ENCODE results near the gene IQSEC1. TPM values are rescaled to one million over a fixed set of nuclear protein-coding genes. Genes with fewer than 3 reads are reported as not detected.

The IQSEC1 gene
- total RNA-seq, 1 donor from 2014 or later: 211 TPM

- DNase-seq: no peak
- TF ChIP-seq, protein P1, sequence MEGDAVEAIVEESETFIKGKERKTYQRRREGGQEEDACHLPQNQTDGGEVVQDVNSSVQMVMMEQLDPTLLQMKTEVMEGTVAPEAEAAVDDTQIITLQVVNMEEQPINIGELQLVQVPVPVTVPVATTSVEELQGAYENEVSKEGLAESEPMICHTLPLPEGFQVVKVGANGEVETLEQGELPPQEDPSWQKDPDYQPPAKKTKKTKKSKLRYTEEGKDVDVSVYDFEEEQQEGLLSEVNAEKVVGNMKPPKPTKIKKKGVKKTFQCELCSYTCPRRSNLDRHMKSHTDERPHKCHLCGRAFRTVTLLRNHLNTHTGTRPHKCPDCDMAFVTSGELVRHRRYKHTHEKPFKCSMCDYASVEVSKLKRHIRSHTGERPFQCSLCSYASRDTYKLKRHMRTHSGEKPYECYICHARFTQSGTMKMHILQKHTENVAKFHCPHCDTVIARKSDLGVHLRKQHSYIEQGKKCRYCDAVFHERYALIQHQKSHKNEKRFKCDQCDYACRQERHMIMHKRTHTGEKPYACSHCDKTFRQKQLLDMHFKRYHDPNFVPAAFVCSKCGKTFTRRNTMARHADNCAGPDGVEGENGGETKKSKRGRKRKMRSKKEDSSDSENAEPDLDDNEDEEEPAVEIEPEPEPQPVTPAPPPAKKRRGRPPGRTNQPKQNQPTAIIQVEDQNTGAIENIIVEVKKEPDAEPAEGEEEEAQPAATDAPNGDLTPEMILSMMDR (IDR thresholded peaks at IDR 0.05; ENCODE audit: partially characterized antibody, unreplicated experiment): no peak
- peak overlapping the region; percentile 72 for H3K27ac Mint-ChIP-seq (ENCODE audit: unreplicated experiment)
- H3K27me3 Mint-ChIP-seq (ENCODE audit: unreplicated experiment): peaks cover 15% of the 10 kb centered on the region
- peaks cover 20% of the 10 kb centered on the region for H3K9me3 Mint-ChIP-seq (ENCODE audit: unreplicated experiment)
- no peaks in the 10 kb centered on the region for H3K36me3 Mint-ChIP-seq (ENCODE audit: unreplicated experiment)
- peak overlapping the region; percentile 80 for H3K4me3 Mint-ChIP-seq (ENCODE audit: unreplicated experiment)
- H3K4me1 Mint-ChIP-seq (ENCODE audit: low read depth, unreplicated experiment): peaks cover 72% of the 10 kb centered on the region
Observed at GRCh38 chr3:13011573-13012220, 61.5 kb downstream of the IQSEC1 start.

DNA sequence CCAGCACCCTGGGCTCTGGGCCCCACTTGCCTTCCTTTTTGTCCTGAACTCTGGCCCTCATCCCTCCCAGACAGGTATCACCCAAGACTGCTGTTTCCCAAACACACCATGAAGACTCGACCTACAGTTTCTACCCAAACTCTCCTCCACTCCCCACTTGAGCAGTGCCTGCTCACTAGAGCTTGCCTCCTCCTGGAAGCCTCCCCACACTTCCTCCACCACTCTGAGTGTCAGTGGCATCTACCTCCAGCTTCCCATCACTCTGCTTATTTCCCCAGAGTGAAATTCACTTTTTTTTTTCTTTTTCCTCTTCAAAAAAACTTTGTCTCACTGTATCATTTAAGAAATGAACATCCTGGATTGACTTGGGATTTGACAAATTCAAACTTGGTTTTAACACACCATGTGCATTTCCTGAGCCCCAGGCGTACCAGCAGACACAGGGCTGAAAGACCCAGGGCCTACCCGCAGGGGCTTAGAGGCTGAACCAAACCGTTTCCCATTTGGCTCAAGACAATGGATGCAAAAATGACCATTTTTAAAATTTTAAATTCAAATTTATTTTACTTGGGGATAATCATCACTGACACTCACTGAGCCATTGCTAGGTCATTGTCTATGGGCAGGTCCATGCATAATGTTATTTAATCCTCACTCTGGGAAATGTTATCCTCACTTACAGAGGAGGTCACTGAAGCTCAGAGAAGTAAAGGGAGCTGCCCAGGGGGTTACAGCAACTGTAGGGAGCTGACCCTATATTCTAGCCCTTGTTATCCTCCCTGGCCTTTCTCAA lies 62.3 kb downstream of the IQSEC1 start:
- DNase-seq: no peak
- Mint-ChIP-seq H3K4me1 (ENCODE audit: low read depth, unreplicated experiment) (peaks cover 68% of the 10 kb centered on the region), H3K4me3 (ENCODE audit: unreplicated experiment) (peak overlapping the region; percentile 80), H3K9me3 (ENCODE audit: unreplicated experiment) (peaks cover 15% of the 10 kb centered on the region), H3K27ac (ENCODE audit: unreplicated experiment) (peak overlapping the region; percentile 71), H3K27me3 (ENCODE audit: unreplicated experiment) (peaks cover 8% of the 10 kb centered on the region), H3K36me3 (ENCODE audit: unreplicated experiment) (no peaks in the 10 kb centered on the region)
- TF ChIP-seq, protein P1 (IDR thresholded peaks at IDR 0.05; ENCODE audit: partially characterized antibody, unreplicated experiment): no peak

DNA sequence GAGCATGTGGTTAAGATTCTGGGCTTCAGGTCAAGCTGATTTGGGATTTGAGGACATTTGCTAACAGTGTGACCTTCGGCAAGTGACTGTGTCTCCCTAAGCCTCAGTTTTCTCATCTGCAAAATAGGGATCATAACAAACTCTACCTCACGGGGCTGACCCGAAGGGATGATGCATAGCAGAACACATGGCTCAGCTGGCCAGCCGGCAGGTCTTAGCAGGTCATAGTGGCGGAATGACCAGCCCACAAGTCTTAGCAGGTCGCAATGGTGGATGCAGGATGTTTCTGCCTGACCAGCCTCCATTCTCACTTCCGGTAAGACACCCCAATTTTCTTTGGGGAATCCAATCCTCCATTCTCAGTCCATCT lies 63.3 kb downstream of the IQSEC1 start:
- H3K4me3 Mint-ChIP-seq (ENCODE audit: unreplicated experiment): peak overlapping the region; percentile 38
- H3K4me1 Mint-ChIP-seq (ENCODE audit: low read depth, unreplicated experiment): peaks cover 72% of the 10 kb centered on the region
- peaks cover 15% of the 10 kb centered on the region for H3K9me3 Mint-ChIP-seq (ENCODE audit: unreplicated experiment)
- H3K36me3 Mint-ChIP-seq (ENCODE audit: unreplicated experiment): no peaks in the 10 kb centered on the region
- H3K27ac Mint-ChIP-seq (ENCODE audit: unreplicated experiment): peak overlapping the region; percentile 34
- peaks cover 11% of the 10 kb centered on the region for H3K27me3 Mint-ChIP-seq (ENCODE audit: unreplicated experiment)
- TF ChIP-seq, protein P1 (IDR thresholded peaks at IDR 0.05; ENCODE audit: partially characterized antibody, unreplicated experiment): no peak
- no peak for DNase-seq

DNA sequence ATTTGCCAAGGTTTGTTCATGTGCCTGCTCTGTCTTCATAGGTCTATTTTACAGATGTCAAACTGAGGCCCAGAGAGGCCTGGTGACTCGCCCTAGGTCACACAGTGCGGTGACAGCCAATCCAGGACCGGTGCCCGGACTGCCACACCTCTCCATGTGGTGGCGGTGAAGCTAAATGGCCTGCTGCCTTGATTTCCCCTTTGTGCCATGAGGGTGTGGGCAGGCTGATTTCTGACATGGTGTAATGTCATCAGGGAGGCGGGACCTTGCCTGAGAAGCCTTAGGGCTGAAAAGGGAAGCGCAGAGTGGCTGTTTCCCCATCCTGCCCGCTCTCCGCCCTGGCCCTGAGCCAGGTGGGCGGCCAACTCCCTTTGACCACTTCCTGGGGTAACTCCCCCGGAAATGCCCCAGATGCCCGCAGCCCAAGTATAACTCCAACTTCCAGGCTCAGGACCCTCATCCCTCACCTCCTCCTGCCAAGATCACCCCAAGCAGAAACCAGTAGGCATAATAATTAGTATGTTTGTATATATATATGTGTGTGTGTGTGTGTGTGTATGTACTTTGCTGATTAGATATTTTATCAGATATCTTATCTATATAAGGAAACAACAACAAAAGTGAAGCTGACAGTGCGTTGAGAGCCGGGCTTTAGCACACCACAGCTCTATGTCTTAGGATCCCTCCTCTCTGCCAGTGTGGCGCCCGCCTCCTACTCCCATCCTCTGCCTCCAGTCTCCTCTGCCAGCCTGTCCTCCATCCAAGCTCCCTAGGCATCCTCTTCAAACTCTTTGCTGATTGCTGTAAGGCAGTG lies 63.9 kb downstream of the IQSEC1 start:
- peaks cover 11% of the 10 kb centered on the region for H3K27me3 Mint-ChIP-seq (ENCODE audit: unreplicated experiment)
- H3K27ac Mint-ChIP-seq (ENCODE audit: unreplicated experiment): peak overlapping the region; percentile 15
- TF ChIP-seq, protein P1 (IDR thresholded peaks at IDR 0.05; ENCODE audit: partially characterized antibody, unreplicated experiment): no peak
- DNase-seq: no peak
- no peaks in the 10 kb centered on the region for H3K36me3 Mint-ChIP-seq (ENCODE audit: unreplicated experiment)
- peaks cover 15% of the 10 kb centered on the region for H3K9me3 Mint-ChIP-seq (ENCODE audit: unreplicated experiment)
- peaks cover 71% of the 10 kb centered on the region for H3K4me1 Mint-ChIP-seq (ENCODE audit: low read depth, unreplicated experiment)
- peak overlapping the region; percentile 38 for H3K4me3 Mint-ChIP-seq (ENCODE audit: unreplicated experiment)

Measured in glutamatergic neuron (in vitro differentiated cells).